Neural cell (in vitro differentiated cells): ENCODE measurements around the gene GSK3B.

Source experiments
- CTCF ChIP-seq: fragments of 450-650 bp; IDR thresholded peaks from 2 replicates; pipeline ENCODE4 v1.5.1; 2014; ENCODE audit warnings: antibody characterized with exemption, mild to moderate bottlenecking, moderate library complexity; ENCODE audit not compliant: poor library complexity, severe bottlenecking
- EP300 ChIP-seq: fragments of 450-650 bp; conservative IDR thresholded peaks from 2 replicates; pipeline ENCODE4 v1.6.1; 2014; ENCODE audit warnings: antibody characterized with exemption, mild to moderate bottlenecking, moderate library complexity; ENCODE audit not compliant: poor library complexity, severe bottlenecking
- EZH2 ChIP-seq: fragments of 200-600, 300-800 bp; shearing (Covaris generic), sonication (generic); IDR thresholded peaks from 2 replicates; pipeline ENCODE4 v1.6.1; 2014; ENCODE audit warnings: antibody characterized with exemption, low read length, borderline replicate concordance, mild to moderate bottlenecking; ENCODE audit not compliant: insufficient read depth, poor library complexity, severe bottlenecking
- MXI1 ChIP-seq: fragments of 450-650 bp; conservative IDR thresholded peaks from 2 replicates; pipeline ENCODE4 v1.6.1; 2014; ENCODE audit warnings: antibody characterized with exemption, mild to moderate bottlenecking; ENCODE audit not compliant: poor library complexity, severe bottlenecking
- POLR2AphosphoS5 ChIP-seq: IDR thresholded peaks from 2 replicates; pipeline ENCODE4 v1.6.1; 2012
- RAD21 ChIP-seq: fragments of 450-650 bp; conservative IDR thresholded peaks from 2 replicates; pipeline ENCODE4 v1.6.1; 2014; ENCODE audit warnings: antibody characterized with exemption, mild to moderate bottlenecking, moderate library complexity
- REST ChIP-seq: IDR thresholded peaks from 2 replicates; pipeline ENCODE4 v1.6.1; 2012; ENCODE audit warnings: borderline replicate concordance

DNA sequence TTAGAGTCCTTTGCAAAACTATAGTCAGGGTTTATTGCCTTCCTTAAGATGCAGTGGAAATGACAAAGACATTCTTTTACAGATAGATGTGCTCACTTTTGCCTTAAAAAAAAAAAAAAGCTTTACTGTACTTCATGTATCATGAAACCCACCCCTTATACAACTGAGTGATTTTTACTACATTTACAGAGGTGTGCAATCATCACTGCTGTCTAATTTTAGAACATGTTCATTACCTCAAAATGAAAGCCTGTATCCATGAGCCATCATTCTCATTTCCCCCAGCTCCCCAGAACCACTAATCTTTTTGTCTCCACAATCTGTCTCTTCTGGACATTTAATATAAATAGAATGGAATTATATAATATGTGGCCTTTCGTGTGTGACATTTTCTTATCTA, 200.5 kb downstream of the GSK3B start:
- TF ChIP-seq CTCF, result no peak
- TF ChIP-seq EP300, result no peak
- TF ChIP-seq EZH2, result no peak
- no peak for TF ChIP-seq MXI1
- TF ChIP-seq RAD21, result no peak
- TF ChIP-seq REST, result no peak
- TF ChIP-seq POLR2AphosphoS5, result no peak
